Liver (tissue), 9 donors: ENCODE data around the gene SEZ6. TPM values are rescaled to one million over a fixed set of nuclear protein-coding genes. Genes with fewer than 3 reads are reported as not detected.

Experiments used
- DNase-seq: peaks from one replicate; pipeline ENCODE4 v3.0.0-alpha.2; 2017; ENCODE audit warnings: low spot score
- H3K27ac ChIP-seq, 2 donors: one replicate each; pipeline ENCODE4 v1.7.0; 2013; ENCODE audit warnings: inconsistent platforms in 2 of 2, low read length in 2 of 2, control low read depth in 1 of 2, low read depth in 1 of 2, mild to moderate bottlenecking in 1 of 2
- H3K27me3 ChIP-seq, 4 donors: one replicate each; pipeline versions ENCODE4 v1.6.1 to v1.7.0; 2013; ENCODE audit warnings: low read length in 3 of 4, inconsistent platforms in 1 of 4, mild to moderate bottlenecking in 1 of 4, moderate library complexity in 1 of 4; ENCODE audit not compliant: control insufficient read depth in 4 of 4, insufficient read depth in 4 of 4
- H3K36me3 ChIP-seq, 4 donors: one replicate each; pipeline versions ENCODE4 v1.6.1 to v1.7.0; 2013; ENCODE audit warnings: low read length in 3 of 4, mild to moderate bottlenecking in 3 of 4, low read depth in 1 of 4, moderate library complexity in 1 of 4; ENCODE audit not compliant: control insufficient read depth in 4 of 4, insufficient read depth in 3 of 4
- H3K4me1 ChIP-seq, 4 donors: one replicate each; pipeline versions ENCODE4 v1.6.1 to v1.7.0; 2013; ENCODE audit warnings: low read length in 3 of 4, mild to moderate bottlenecking in 3 of 4, moderate library complexity in 1 of 4; ENCODE audit not compliant: control insufficient read depth in 4 of 4, insufficient read depth in 4 of 4
- H3K4me3 ChIP-seq, 3 donors: one replicate each; pipeline versions ENCODE4 v1.6.1 to v1.7.0; 2013; ENCODE audit warnings: low read length in 3 of 3, control low read depth in 1 of 3, low read depth in 1 of 3, mild to moderate bottlenecking in 1 of 3
- H3K9ac ChIP-seq, 2 donors: one replicate each; pipeline ENCODE4 v1.7.0; 2013; ENCODE audit warnings: low read length in 2 of 2, mild to moderate bottlenecking in 2 of 2, moderate library complexity in 2 of 2, control low read depth in 1 of 2, low read depth in 1 of 2
- H3K9me3 ChIP-seq, 4 donors: one replicate each; pipeline versions ENCODE4 v1.6.1 to v1.7.0; 2013; ENCODE audit warnings: low read length in 3 of 4; ENCODE audit not compliant: control insufficient read depth in 4 of 4
- EGR1 ChIP-seq, 2 donors: IDR thresholded peaks; 2 replicates each; pipeline ENCODE4 v1.6.1; 2016 to 2018; ENCODE audit warnings: antibody characterized with exemption in 2 of 2, low read depth in 2 of 2
- FOXA1 ChIP-seq: IDR thresholded peaks from 2 replicates; pipeline ENCODE4 v1.6.1; 2016; ENCODE audit warnings: antibody characterized with exemption
- FOXA2 ChIP-seq: IDR thresholded peaks from 2 replicates; pipeline ENCODE4 v1.6.1; 2016; ENCODE audit warnings: antibody characterized with exemption
- HNF4A ChIP-seq, 2 donors: conservative IDR thresholded peaks; 2 replicates each; pipeline ENCODE4 v1.6.1; 2016; ENCODE audit warnings: antibody characterized with exemption in 2 of 2, mild to moderate bottlenecking in 2 of 2
- HNF4G ChIP-seq: IDR thresholded peaks from 2 replicates; pipeline ENCODE4 v1.6.1; 2016; ENCODE audit warnings: antibody characterized with exemption
- JUND ChIP-seq, 2 donors: IDR thresholded peaks; 2 replicates each; pipeline ENCODE4 v1.6.1; 2016; ENCODE audit warnings: antibody characterized with exemption in 2 of 2
- NR2F2 ChIP-seq: IDR thresholded peaks from 2 replicates; pipeline ENCODE4 v1.6.1; 2016; ENCODE audit warnings: antibody characterized with exemption
- RAD21 ChIP-seq, 2 donors: IDR thresholded peaks; 2 replicates each; pipeline ENCODE4 v1.6.1; 2016; ENCODE audit warnings: antibody characterized with exemption in 2 of 2, mild to moderate bottlenecking in 2 of 2
- RXRA ChIP-seq, 2 donors: IDR thresholded peaks; 2 replicates each; pipeline ENCODE4 v1.6.1; 2017 to 2018; ENCODE audit warnings: antibody characterized with exemption in 2 of 2, mild to moderate bottlenecking in 1 of 2
- SP1 ChIP-seq: IDR thresholded peaks from 2 replicates; pipeline ENCODE4 v1.6.1; 2018; ENCODE audit warnings: antibody characterized with exemption, mild to moderate bottlenecking
- TAF1 ChIP-seq: conservative IDR thresholded peaks from 2 replicates; pipeline ENCODE4 v1.6.1; 2016; ENCODE audit warnings: antibody characterized with exemption, mild to moderate bottlenecking
- YY1 ChIP-seq: IDR thresholded peaks from 2 replicates; pipeline ENCODE4 v1.6.1; 2016; ENCODE audit warnings: antibody characterized with exemption, mild to moderate bottlenecking
- WGBS: extraction: QIAGEN DNeasy Blood & Tissue Kit; methylation state at CpG from one replicate; pipeline ENCODE4 v1.1.7; 2013; 5-methylcytosine and 5-hydroxymethylcytosine counted together
- polyA plus RNA-seq, 2 donors: library from polyadenylated mRNA; stranded (reverse) in 1 of 2; unstranded in 1 of 2; fragments of 200-250 nt in 1 of 2; fragments of >200 nt in 1 of 2; fragmentation: Nextera tagmentation in 1 of 2; extraction: Ambion mirVana in 1 of 2; gene quantifications; one replicate each; pipeline versions ENCODE4 v1.2.1 to v1.2.3, GENCODE V29; 2013 to 2015
- total RNA-seq, 2 donors: library from RNA; depleted of rRNA; stranded (reverse); fragments of >200 nt; gene quantifications; one replicate each; pipeline ENCODE4 v1.2.3, GENCODE V29; 2014
- TF ChIP-seq, protein P1 (sequence below): IDR thresholded peaks from 2 replicates; pipeline ENCODE4 v1.6.1; 2016; ENCODE audit warnings: antibody characterized with exemption
- TF ChIP-seq, protein P2 (sequence below): IDR thresholded peaks from 2 replicates; pipeline ENCODE4 v1.6.1; 2016; ENCODE audit warnings: antibody characterized with exemption
- TF ChIP-seq, protein P3 (sequence below): IDR thresholded peaks from 2 replicates; pipeline ENCODE4 v1.6.1; 2016; ENCODE audit warnings: antibody characterized with exemption, mild to moderate bottlenecking
- TF ChIP-seq, protein P4 (sequence below): IDR thresholded peaks from 2 replicates; pipeline ENCODE4 v1.6.1; 2016; ENCODE audit warnings: antibody characterized with exemption
- TF ChIP-seq, protein P5 (sequence below): fragments of 150-350 bp; IDR thresholded peaks from 2 replicates; pipeline ENCODE4 v1.5.1; 2017; ENCODE audit warnings: improper control_type of control experiment, low read depth, low read length; ENCODE audit not compliant: missing input control
- donor health status: healthy.
- donor health status: healthy.
- donor health status: healthy.
- donor health status: healthy.
- donor health status: healthy.

The SEZ6 gene
- total and polyA plus RNA-seq, 4 donors, result 0.39 TPM; not detected in 3

DNA sequence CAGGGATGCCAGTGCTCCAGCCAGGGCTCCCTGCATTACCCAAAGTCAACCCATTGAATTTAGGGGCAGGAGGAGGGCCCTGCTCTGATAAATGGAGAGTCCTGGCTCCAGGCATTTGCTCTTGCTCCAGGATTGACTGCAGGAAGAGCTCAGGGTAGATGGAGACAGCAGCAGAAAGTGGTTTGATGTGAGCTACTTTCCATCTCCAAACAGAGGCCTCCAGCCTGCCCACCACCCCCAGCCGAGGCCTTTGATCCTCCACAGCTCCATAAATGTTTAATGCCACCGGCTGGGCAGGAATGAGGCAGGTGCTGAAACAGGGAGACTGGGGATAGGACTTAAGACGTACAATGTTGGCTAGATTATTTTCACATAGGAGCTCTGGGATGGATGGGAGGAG is 4.3 kb upstream of the SEZ6 start:
- H3K9ac ChIP-seq, result no peak overlapping the region
- no peak overlapping the region for H3K4me3 ChIP-seq
- WGBS, result 66% methylated on average over 3 of the region's 3 CpGs
- no peaks in the 10 kb centered on the region for H3K36me3 ChIP-seq
- no peaks in the 10 kb centered on the region for H3K9me3 ChIP-seq
- no peak overlapping the region for H3K27ac ChIP-seq
- peaks cover 0 to 2% (median under 1%) of the 10 kb centered on the region in 4 donors for H3K27me3 ChIP-seq
- TF ChIP-seq, protein P1, sequence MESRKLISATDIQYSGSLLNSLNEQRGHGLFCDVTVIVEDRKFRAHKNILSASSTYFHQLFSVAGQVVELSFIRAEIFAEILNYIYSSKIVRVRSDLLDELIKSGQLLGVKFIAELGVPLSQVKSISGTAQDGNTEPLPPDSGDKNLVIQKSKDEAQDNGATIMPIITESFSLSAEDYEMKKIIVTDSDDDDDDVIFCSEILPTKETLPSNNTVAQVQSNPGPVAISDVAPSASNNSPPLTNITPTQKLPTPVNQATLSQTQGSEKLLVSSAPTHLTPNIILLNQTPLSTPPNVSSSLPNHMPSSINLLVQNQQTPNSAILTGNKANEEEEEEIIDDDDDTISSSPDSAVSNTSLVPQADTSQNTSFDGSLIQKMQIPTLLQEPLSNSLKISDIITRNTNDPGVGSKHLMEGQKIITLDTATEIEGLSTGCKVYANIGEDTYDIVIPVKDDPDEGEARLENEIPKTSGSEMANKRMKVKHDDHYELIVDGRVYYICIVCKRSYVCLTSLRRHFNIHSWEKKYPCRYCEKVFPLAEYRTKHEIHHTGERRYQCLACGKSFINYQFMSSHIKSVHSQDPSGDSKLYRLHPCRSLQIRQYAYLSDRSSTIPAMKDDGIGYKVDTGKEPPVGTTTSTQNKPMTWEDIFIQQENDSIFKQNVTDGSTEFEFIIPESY, result no peak
- TF ChIP-seq FOXA1 (no peak), SP1 (no peak), RAD21 (IDR thresholded peaks at IDR 0.05) (no peak), TAF1 (no peak), HNF4A (conservative IDR thresholded peaks at IDR 0.05) (no peak), EGR1 (IDR thresholded peaks at IDR 0.05; ENCODE audit: low read depth in 2 of 2) (no peak), NR2F2 (no peak), HNF4G (no peak), JUND (IDR thresholded peaks at IDR 0.05) (no peak), YY1 (no peak)
- TF ChIP-seq, protein P2, sequence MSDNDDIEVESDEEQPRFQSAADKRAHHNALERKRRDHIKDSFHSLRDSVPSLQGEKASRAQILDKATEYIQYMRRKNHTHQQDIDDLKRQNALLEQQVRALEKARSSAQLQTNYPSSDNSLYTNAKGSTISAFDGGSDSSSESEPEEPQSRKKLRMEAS, result no peak
- TF ChIP-seq, protein P3, sequence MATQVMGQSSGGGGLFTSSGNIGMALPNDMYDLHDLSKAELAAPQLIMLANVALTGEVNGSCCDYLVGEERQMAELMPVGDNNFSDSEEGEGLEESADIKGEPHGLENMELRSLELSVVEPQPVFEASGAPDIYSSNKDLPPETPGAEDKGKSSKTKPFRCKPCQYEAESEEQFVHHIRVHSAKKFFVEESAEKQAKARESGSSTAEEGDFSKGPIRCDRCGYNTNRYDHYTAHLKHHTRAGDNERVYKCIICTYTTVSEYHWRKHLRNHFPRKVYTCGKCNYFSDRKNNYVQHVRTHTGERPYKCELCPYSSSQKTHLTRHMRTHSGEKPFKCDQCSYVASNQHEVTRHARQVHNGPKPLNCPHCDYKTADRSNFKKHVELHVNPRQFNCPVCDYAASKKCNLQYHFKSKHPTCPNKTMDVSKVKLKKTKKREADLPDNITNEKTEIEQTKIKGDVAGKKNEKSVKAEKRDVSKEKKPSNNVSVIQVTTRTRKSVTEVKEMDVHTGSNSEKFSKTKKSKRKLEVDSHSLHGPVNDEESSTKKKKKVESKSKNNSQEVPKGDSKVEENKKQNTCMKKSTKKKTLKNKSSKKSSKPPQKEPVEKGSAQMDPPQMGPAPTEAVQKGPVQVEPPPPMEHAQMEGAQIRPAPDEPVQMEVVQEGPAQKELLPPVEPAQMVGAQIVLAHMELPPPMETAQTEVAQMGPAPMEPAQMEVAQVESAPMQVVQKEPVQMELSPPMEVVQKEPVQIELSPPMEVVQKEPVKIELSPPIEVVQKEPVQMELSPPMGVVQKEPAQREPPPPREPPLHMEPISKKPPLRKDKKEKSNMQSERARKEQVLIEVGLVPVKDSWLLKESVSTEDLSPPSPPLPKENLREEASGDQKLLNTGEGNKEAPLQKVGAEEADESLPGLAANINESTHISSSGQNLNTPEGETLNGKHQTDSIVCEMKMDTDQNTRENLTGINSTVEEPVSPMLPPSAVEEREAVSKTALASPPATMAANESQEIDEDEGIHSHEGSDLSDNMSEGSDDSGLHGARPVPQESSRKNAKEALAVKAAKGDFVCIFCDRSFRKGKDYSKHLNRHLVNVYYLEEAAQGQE, result no peak
- TF ChIP-seq, protein P4, sequence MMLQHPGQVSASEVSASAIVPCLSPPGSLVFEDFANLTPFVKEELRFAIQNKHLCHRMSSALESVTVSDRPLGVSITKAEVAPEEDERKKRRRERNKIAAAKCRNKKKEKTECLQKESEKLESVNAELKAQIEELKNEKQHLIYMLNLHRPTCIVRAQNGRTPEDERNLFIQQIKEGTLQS, result no peak
- TF ChIP-seq, protein P5, sequence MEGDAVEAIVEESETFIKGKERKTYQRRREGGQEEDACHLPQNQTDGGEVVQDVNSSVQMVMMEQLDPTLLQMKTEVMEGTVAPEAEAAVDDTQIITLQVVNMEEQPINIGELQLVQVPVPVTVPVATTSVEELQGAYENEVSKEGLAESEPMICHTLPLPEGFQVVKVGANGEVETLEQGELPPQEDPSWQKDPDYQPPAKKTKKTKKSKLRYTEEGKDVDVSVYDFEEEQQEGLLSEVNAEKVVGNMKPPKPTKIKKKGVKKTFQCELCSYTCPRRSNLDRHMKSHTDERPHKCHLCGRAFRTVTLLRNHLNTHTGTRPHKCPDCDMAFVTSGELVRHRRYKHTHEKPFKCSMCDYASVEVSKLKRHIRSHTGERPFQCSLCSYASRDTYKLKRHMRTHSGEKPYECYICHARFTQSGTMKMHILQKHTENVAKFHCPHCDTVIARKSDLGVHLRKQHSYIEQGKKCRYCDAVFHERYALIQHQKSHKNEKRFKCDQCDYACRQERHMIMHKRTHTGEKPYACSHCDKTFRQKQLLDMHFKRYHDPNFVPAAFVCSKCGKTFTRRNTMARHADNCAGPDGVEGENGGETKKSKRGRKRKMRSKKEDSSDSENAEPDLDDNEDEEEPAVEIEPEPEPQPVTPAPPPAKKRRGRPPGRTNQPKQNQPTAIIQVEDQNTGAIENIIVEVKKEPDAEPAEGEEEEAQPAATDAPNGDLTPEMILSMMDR, result no peak
- no peak for DNase-seq
- peaks cover 0 to 4% (median 3%) of the 10 kb centered on the region in 4 donors for H3K4me1 ChIP-seq

DNA sequence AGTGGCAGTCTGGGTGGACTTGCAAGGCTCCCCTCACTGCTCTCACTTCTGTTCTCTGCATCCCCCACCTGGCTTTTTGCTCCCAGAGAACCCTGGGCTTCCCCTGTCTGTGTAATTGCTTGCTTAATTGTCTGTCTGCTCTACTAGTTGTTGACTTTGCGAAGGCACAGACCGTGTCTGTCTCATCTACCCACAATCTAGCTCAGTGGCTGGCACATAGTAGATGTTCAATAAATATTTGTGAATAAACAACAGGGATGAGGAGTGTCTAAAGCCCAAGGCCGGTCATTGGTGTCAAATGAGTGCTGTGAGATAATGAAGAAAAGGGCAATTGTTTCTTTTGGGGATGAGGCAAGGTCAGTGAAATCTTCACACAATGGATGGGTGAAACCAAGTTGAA is 2.8 kb upstream of the SEZ6 start:
- Histone ChIP-seq H3K9ac (no peak overlapping the region), H3K4me3 (no peak overlapping the region), H3K9me3 (no peaks in the 10 kb centered on the region), H3K36me3 (no peaks in the 10 kb centered on the region), H3K4me1 (peaks cover 0 to 4% (median 3%) of the 10 kb centered on the region in 4 donors), H3K27me3 (peaks cover 0 to 8% (median 4%) of the 10 kb centered on the region in 4 donors), H3K27ac (no peak overlapping the region)
- WGBS, result 25% methylated on average over 3 of the region's 3 CpGs
- TF ChIP-seq SP1, result no peak
- TF ChIP-seq HNF4A (conservative IDR thresholded peaks at IDR 0.05), result peak in 1 of 2 donors; percentile 48
- peak in 1 of 2 donors; percentile 65 for TF ChIP-seq RXRA (IDR thresholded peaks at IDR 0.05)
- TF ChIP-seq HNF4G, result no peak
- TF ChIP-seq FOXA2, result peak; percentile 44
- TF ChIP-seq, protein P3, result peak; percentile 30
- no peak for TF ChIP-seq EGR1 (IDR thresholded peaks at IDR 0.05; ENCODE audit: low read depth in 2 of 2)
- no peak for TF ChIP-seq TAF1
- DNase-seq, result no peak
